Endothelial cell of umbilical vein (primary cell): ENCODE measurements around the gene NAT16.

Experiments used
- EZH2 ChIP-seq: IDR thresholded peaks from 2 replicates; pipeline ENCODE4 v1.6.1; 2012; ENCODE audit warnings: borderline replicate concordance, low read depth, mild to moderate bottlenecking, moderate library complexity, low read length, inconsistent platforms; ENCODE audit not compliant: severe bottlenecking
- TF ChIP-seq, protein P1 (sequence below), 2 donors: IDR thresholded peaks; 1 replicate in 1 of 2; 2 replicates in 1 of 2; pipeline ENCODE4 v1.5.1; 2011; ENCODE audit warnings: low read length in 2 of 2, mild to moderate bottlenecking in 2 of 2, moderate library complexity in 2 of 2, control low read depth in 1 of 2, inconsistent platforms in 1 of 2, low read depth in 1 of 2; ENCODE audit not compliant: insufficient read depth in 1 of 2; ENCODE audit errors: extremely low read depth in 1 of 2

DNA sequence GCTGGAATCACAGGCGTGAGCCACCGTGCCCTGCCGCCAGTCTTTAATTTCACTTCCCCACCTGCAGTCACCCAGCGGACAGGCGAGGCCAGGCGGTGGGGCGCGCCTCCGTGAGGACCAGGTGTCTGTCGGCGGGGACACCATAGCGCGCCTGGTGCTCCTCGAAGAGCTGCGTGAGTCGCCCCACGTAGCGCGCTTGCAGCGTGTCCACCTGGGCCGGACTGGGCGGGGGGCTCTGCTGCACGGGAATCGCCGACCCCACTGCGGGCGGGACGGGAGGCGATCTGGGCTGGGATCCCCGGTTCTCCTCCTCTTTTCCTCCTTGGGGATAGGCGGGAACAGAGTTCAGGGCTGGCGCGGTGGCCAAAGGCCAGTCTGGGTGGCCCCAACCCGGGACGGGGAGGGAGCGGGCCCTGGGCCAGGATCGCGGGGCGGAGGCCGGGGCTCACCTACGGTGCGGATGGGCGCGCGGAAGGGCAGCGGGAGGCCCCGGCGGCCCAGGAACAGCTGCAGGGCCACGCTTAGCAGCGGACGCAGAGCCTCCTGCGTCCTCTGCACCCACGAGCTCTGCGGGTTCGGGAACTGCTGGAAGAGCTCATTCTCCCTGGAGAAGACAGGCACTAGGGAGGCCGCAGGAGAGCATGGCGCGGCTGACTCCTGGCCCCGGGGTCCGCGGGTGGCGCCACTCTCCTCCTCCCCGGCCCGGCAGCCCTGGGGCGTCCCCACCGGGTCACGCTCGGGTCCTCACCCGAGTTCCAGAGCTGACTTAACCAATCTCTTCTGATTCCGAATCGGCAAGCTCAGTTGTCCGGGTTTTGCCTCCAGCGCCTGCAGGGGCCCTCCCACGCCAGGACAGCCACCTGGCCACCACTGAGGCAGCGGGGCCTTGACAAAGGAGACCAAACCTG is 21.9 kb upstream of the NAT16 start:
- TF ChIP-seq, protein P1, sequence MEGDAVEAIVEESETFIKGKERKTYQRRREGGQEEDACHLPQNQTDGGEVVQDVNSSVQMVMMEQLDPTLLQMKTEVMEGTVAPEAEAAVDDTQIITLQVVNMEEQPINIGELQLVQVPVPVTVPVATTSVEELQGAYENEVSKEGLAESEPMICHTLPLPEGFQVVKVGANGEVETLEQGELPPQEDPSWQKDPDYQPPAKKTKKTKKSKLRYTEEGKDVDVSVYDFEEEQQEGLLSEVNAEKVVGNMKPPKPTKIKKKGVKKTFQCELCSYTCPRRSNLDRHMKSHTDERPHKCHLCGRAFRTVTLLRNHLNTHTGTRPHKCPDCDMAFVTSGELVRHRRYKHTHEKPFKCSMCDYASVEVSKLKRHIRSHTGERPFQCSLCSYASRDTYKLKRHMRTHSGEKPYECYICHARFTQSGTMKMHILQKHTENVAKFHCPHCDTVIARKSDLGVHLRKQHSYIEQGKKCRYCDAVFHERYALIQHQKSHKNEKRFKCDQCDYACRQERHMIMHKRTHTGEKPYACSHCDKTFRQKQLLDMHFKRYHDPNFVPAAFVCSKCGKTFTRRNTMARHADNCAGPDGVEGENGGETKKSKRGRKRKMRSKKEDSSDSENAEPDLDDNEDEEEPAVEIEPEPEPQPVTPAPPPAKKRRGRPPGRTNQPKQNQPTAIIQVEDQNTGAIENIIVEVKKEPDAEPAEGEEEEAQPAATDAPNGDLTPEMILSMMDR (IDR thresholded peaks at IDR 0.05; ENCODE audit: extremely low read depth in 1 of 2, insufficient read depth in 1 of 2, low read depth in 1 of 2, low read length in 2 of 2): no peak
- no peak for TF ChIP-seq EZH2
